GM19452 (cell line): Measurements from ENCODE around the gene TRAPPC10.

Source experiments
- ATAC-seq: cut with Tn5 transposase; IDR thresholded peaks from one replicate; pipeline ENCODE4 v1.9.1; 2021; ENCODE audit not compliant: unreplicated experiment

Gene TRAPPC10

GRCh38 chr21:43982489-43983078 is 29.5 kb upstream of the TRAPPC10 start:
- ATAC-seq, result no peak

- no peak for ATAC-seq
Observed at GRCh38 chr21:43983390-43983789, 28.7 kb upstream of the TRAPPC10 start.

GRCh38 chr21:43983860-43984420 is 28.2 kb upstream of the TRAPPC10 start:
- ATAC-seq, result no peak

GRCh38 chr21:43984905-43985689 is 27.0 kb upstream of the TRAPPC10 start:
- no peak for ATAC-seq

GRCh38 chr21:43985690-43986251 is 26.3 kb upstream of the TRAPPC10 start:
- no peak for ATAC-seq

- no peak for ATAC-seq
Observed at GRCh38 chr21:43986544-43987451, 25.3 kb upstream of the TRAPPC10 start.

GRCh38 chr21:43987509-43987908 is 24.6 kb upstream of the TRAPPC10 start:
- no peak for ATAC-seq

- ATAC-seq, result no peak
Observed at GRCh38 chr21:43988016-43988415, 24.1 kb upstream of the TRAPPC10 start.

- no peak for ATAC-seq
Observed at GRCh38 chr21:43988506-43989230, 23.4 kb upstream of the TRAPPC10 start.

- ATAC-seq, result no peak
Observed at GRCh38 chr21:43989401-43989800, 22.7 kb upstream of the TRAPPC10 start.

- ATAC-seq, result no peak
Observed at GRCh38 chr21:43991447-43991991, 20.6 kb upstream of the TRAPPC10 start.

GRCh38 chr21:43992121-43992520 is 20.0 kb upstream of the TRAPPC10 start:
- no peak for ATAC-seq

- no peak for ATAC-seq
Observed at GRCh38 chr21:43993420-43993934, 18.6 kb upstream of the TRAPPC10 start.

- no peak for ATAC-seq
Observed at GRCh38 chr21:43994085-43994484, 18.0 kb upstream of the TRAPPC10 start.

GRCh38 chr21:43994646-43995045 is 17.5 kb upstream of the TRAPPC10 start:
- ATAC-seq, result no peak

- ATAC-seq, result no peak
Observed at GRCh38 chr21:43995521-43996105, 16.5 kb upstream of the TRAPPC10 start.

- ATAC-seq, result no peak
Observed at GRCh38 chr21:43997766-43998742, 14.1 kb upstream of the TRAPPC10 start.

GRCh38 chr21:44000360-44000759 is 11.7 kb upstream of the TRAPPC10 start:
- ATAC-seq, result no peak
